GM21390 (cell line): ENCODE data around the gene AMBRA1.
"Not testable (repeated sequence)": the region's sequence is repeated elsewhere in the genome, so short reads cannot be mapped to it uniquely, and the experiment has no call there.

ENCODE experiments used
- ATAC-seq: cut with Tn5 transposase; IDR thresholded peaks from one replicate; pipeline ENCODE4 v1.9.1; 2021; ENCODE audit not compliant: unreplicated experiment

The AMBRA1 gene

DNA sequence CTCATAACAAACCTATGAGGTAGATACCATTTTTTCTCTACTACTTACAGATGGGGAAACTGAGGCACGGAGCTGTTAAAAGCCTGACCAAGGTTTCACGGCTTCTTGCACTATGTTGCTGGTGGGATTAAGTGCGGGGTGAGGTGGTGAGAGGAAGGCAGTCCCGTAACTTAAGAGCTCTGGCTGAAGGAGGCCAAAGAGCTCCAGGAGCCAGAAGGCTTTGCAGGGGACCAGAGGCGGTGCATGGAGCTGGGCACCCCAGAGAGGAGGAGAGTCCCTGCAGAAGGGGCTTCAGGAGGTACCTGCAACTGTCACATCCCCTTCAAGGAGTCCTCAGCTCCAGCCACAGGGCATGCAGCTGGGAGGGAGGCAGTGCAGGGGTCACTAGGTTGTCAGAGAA is 206.4 kb downstream of the AMBRA1 start:
- no peak for ATAC-seq

DNA sequence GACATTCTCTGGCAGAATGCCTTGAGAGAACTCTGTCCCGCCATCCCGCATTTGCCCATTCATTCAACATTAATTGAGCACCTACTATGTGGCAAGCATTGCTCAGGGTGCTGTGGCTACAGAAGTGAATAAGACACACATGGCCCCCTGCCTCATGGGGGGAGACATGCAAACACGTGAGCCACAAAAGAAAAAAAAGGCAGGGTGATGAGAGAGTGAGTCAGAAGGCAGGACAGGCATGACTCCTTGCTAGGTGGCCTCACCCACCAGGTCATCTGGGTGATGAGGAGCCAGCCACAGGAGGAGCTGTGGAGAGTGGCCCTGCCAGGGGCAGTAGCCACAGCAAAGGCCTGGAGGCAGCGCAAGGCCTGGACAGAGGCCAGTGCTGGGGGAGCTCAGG is 207.1 kb downstream of the AMBRA1 start:
- ATAC-seq: no peak

DNA sequence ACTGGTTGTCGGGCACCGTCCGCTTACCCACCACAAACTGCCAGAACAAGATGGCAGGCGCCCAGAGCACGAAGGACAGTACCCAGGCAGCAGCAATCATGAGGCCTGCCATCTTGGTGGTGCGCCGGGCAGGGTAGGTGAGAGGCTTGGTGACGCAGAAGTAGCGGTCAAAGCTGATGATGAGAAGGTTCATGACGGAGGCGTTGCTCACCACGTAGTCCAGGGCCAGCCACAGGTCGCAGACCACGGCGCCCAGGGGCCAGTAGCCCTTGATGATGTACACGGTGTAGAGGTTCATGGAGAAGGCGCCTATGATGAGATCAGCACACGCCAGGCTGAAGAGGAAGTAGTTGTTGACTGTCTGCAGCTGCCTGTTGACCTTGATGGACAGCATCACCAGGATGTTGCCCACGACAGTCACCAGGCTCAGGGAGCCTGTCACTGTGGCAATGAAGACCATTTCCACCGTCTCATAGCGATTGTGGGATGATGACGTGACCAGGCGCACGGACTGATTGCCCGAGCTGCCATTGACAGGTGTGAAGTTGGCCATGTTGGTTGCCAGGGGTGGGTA is 207.7 kb downstream of the AMBRA1 start:
- no peak for ATAC-seq

DNA sequence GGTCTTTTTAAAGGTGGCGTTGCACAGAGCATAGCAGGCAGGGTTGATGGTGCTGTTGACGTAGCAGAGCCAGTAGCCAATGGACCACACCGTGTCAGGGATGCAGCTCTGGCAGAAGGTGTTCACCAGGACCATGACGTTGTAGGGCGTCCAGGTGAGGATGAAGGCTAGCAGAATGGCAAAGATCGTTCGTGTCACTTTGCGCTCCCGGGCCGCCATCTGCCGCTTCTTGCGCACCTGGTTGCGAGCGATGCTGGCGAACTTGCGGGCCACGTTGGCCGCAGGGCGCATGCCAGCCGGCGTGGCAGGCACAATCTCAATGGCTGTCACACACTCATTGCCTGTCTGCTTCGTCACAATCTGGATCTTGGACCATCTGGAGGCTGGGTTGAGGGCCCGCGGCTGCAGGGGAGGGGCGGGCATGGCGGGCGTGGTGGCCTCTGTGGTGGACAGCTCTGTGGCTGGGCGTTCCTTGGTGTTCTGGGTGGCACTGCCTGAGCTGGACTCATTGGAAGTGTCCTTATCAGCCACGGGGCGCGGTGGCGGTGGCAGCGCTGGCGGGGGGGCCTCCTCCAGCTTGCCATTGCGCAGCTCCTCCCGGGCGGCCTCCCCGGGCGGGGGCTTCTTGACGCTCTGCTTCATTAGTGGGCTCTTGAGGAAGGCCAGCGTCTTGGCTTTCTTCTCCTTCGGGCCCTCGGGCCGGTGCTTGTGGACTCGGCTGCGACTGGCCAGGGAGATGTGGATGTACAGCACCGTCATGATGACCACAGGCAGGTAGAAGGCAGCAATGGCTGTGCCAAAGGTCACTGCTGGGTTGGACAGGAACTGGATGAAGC is 208.4 kb downstream of the AMBRA1 start:
- no peak for ATAC-seq

DNA sequence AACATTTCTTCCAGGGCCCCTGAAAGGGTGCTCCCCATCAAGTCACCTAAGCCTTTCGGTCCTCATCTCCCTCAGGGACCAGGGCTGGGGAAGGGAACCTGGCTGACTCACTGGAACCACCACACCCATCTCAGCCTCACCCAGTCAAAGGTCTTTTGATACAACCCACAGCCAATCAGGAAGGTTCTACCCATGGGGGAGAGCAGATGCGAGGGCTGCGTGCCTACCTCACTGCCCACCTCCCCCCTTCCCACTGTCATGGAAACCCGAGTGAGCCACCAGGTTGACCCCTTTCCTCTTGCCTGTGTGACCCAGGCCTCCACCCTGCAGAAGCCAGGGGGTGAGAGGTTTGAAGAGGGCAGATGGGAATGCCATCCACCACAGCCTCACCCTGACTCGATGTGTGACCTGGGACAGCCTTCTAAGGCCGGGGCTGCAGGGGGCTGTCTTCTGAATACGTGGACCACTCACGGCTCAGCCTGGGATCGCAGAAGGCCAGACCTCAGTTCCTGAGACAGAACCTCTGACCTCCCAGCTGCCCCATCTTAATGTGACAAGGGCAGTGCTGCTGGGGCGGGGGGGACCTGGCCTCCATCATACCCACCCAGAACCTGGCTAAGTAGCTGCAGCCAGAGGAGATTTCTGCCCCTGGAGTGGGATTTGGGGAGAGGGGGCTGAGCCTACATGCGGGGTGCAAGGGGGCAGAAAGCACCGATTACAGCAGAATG is 209.7 kb downstream of the AMBRA1 start:
- ATAC-seq: no peak

DNA sequence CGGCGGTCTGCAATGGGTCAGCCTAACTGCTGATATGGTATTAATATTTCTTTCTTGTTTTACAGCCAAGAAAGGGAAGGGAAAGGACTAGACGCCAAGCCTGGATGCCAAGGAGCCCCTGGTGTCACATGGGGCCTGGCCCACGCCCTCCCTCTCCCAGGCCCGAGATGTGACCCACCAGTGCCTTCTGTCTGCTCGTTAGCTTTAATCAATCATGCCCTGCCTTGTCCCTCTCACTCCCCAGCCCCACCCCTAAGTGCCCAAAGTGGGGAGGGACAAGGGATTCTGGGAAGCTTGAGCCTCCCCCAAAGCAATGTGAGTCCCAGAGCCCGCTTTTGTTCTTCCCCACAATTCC is 210.4 kb downstream of the AMBRA1 start:
- ATAC-seq: no peak

DNA sequence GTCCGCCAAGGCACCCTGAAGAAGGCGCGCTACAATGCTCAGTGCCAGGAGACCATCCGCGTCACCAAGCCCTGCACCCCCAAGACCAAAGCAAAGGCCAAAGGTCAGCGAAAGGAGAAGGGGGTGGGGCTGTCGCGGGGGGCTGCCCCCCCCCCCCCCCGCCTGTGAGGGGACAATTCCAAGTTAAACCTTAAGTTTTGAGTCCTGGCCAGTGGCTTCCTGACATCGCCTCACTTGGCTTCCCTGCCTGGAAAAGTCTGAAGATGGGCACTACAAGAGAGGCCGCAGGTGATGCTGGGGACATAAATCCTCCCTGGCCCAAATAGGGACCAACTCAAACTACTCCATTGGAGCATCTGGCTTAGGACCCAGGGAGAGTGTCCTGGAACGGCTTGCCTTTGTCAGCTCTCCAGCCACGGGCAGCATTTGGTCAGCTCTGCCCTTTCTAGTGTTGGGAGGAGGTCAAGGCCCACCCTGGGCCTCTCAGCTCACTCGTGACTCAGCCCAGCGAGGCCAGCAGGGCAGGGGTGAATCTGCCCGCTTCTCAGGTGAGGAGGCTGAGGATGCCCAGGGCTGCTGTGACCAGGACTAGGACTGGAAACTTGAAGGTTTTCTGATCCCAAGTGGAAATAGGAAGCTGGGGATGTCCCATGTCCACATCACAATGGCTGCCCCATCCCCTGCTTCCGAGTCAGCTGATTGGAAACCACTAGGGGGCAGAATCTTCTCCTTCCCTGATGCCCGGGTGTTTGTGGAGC is 211.0 kb downstream of the AMBRA1 start:
- no peak for ATAC-seq

DNA sequence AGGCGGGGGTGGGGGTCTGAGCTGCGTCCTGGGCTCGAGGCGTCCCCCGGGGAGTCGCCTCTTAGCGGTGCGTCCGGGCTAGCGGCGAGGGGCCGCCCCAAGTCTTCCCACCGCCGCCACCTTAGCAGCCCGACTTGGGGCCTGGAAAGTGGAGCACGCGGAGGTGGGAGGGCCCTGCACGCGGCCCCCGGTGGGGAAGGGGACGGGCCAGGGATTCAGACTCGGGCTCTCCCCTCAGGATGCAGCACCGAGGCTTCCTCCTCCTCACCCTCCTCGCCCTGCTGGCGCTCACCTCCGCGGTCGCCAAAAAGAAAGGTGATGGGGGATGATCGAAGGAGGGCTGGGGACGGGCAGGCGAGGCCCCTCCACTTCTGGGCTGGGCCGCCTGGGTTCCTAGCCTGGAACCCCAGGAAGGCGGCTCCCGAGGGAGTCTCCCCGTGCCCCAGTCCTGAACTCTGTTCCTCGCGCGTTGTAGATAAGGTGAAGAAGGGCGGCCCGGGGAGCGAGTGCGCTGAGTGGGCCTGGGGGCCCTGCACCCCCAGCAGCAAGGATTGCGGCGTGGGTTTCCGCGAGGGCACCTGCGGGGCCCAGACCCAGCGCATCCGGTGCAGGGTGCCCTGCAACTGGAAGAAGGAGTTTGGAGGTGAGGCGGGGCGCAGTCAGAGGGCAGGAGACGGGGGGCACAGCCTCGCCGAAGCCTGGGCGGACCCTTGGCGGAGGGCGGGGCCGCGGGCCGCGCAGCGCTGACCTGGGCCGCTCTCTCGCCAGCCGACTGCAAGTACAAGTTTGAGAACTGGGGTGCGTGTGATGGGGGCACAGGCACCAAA is 211.8 kb downstream of the AMBRA1 start:
- no peak for ATAC-seq

DNA sequence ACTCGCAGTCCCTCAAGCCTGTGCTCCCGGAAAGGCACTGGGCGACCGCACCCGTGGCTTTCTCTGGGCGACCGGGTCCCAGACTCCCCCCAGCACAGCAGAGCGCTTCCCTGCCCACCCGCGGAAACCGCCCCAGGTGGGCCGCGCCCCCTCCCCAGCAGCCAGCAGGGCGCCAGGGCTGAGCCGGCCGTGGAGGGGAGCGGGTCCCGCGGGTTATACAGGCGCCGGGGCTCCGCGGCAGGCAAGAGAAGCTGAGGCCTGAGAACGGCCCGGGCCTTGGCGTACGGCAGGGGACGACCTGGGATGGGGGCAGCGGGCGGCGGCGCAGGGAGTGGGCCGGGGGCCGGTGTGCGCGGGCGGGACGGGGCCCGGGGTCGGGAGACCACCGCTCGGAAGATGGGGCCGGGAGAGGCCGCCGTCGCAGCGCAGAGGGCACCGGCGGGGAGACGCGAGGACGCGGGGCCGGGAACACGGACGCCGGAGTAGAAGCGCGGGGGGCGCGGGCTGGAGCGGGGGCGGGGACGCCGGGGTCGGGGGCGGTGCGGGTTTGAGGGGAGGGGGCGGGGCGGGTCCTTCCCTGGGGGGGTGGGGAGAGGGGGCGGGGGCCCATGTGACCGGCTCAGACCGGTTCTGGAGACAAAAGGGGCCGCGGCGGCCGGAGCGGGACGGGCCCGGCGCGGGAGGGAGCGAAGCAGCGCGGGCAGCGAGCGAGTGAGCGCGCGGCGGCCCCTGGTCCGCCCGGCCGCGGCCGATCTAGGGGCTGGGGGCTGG is 212.6 kb downstream of the AMBRA1 start, which contains the start of gene MDK:
Gene MDK, plus strand, starts transcription at position 622 of the 771 bp plus-strand sequence. CDS start 389 bp downstream, outside the sequence.
- ATAC-seq: no peak

DNA sequence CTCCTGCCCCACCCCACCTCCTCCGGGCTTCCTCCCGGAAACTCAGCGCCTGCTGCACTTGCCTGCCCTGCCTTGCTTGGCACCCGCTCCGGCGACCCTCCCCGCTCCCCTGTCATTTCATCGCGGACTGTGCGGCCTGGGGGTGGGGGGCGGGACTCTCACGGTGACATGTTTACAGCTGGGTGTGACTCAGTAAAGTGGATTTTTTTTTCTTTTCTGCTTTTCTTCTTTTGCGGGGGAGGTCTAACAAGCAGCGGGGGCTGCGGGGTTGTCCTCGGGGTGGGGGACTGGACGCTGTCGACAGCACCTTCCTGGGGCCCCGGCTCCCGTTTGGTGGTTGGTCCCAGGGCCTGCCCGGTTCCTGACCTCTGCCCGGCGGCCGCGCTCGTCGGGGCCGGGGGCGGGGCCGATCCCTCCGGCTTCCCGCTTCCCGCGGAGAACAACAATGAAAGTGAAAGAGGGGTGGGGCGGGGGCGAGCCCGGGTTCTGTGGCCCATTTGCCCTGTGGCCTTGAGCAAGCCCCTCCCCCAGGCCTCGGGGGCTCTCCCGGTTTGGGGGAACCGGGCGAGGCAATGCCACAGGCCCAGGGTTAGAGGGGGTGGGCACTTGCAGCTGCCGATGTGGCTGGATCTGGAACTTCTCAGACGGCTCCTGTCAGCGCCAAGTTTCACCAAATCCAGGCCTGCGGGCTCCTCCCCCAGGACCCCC is 213.3 kb downstream of the AMBRA1 start:
- ATAC-seq: no peak

DNA sequence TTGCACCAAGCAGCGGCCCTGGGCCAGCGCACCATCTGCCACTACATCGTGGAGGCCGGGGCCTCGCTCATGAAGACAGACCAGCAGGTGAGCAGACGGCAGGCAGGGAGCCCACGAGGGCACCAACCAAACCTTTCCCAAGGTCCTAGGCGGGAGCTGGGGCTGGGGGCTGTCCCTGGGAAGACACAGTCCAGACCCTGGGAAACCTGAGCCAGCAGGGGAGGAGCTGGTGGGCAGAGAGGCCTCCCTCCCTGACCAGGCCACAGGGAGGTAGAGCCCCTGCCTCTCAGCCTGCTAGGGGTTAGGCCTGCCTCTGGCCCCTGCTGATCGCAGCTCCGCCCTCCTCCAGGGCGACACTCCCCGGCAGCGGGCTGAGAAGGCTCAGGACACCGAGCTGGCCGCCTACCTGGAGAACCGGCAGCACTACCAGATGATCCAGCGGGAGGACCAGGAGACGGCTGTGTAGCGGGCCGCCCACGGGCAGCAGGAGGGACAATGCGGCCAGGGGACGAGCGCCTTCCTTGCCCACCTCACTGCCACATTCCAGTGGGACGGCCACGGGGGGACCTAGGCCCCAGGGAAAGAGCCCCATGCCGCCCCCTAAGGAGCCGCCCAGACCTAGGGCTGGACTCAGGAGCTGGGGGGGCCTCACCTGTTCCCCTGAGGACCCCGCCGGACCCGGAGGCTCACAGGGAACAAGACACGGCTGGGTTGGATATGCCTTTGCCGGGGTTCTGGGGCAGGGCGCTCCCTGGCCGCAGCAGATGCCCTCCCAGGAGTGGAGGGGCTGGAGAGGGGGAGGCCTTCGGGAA is 214.1 kb downstream of the AMBRA1 start:
- ATAC-seq: not testable (repeated sequence)

DNA sequence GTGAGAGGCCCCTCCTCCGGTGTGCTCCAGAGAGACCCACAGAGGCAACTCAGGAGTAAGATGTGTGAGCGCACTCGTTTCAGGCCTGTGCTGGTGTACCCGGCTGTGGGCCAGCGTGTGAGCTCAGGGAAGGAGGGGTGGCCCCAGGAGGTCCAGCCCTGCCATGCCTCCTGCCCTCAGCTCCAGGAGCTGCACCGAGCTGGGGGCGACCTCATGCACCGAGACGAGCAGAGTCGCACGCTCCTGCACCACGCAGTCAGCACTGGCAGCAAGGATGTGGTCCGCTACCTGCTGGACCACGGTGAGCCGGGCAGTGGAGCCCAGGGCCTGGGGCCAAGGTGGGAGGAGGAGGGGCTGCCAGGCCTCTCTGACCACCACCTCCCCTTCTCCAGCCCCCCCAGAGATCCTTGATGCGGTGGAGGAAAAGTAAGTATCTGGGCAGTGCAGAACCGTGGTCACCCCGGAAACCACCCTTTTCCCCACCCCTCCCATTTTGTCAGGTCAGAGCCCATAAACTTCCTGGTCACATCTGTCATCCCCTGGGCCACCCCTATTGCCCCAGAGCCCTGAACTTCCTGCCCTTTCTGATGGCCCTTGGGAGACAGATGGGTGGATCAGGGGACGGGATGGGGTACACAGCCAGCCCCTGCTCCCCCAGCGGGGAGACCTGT is 214.9 kb downstream of the AMBRA1 start:
- ATAC-seq: no peak

DNA sequence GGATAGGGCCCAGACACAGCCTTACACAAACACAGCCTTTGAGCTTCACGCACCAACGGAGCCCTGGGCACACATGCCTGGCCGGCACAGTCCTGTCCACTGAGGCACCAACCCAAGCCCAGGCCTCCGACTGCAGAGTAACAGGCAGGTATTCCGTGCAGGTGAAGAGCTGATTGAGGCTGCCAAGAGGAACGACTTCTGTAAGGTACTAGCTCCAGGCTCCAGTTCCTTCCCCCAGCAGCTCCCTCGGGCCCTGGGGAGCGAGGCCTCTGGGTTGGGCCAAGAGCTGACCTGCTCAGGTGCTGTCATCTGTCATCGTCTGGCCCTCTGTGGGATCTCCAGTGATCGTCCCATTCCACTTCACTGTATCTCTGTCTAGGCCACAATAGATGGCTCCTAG is 215.5 kb downstream of the AMBRA1 start:
- ATAC-seq: no peak

DNA sequence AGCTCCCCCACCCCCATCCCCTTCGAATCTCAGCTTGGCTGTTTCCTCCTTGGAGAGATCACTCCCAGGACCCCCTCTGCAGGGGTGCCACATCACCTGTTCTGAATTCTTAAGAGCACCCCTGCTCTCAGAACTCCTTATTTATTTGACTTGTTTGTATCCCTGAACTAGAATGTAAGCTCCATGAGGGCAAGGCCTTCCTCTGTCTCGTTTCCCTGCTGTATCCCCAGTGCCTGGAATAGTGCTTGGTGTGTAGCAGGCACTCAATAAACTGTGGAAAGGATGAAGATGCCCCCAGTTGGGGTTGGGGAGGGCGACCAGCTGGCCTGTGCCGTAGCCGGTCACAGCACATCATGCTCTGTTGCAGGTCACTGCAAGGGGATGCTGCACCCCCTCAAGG is 216.0 kb downstream of the AMBRA1 start:
- ATAC-seq: no peak

DNA sequence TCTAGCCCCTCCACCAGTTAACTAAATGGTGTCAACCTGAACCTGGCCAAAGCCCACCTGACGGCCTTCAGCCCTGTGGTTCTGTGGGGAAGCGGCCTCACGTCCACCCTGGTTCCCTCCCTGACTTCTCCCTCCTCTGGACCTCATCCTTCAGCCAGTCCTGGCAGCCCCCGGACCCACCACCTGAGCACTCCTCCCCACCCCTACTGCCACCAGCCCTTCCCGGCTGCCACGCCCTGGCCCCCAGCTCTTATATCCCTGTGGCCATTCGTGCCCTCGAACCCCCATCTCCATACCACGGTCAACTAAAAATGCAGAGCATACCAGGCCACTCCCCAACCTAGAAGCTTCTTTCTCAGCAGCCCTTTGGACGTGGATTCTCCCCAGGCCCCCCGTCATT is 216.5 kb downstream of the AMBRA1 start:
- ATAC-seq: no peak

DNA sequence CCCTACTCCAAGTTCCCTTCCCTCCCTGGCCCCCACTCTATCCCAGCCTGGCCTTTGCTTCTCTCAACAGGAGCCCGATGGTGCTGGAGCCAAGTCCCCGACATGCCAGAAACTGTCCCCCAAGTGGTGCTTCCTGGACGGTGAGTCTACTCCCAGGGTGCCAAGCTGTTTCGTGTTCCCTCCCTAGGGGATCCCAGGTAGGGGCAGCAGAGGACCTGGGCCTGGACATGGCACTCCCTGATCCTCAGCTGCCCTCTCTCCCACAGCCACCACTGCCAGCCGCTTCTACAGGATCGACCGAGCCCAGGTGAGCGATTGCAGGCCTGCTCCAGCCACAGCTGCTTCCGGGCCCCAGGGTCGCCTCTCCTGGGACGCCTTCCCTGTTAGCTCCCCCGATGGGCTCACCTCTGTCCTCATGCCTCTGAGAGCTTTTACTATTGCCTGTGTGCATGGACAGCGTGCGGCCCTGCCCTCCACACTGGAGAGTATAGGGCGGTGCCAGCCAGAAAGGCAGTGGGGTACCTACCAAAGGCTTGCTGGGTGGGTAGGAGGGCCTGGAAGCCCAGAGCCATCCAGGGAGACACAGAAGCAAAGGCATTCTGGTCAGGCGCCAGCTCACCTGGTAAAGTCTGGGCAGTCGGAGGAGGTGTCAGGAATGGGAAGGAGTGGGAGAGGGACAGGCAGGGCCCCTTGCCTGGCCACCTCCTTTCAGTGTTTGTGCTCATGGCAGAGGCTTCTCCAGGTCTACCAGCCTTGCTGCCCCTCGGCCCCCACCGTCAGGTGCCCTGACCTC is 217.4 kb downstream of the AMBRA1 start:
- ATAC-seq: no peak
